Uterus (tissue), 2 donors: ENCODE data around the gene TMEM273.

Source experiments
- CTCF ChIP-seq, 4 experiments: fragments of 200-600 bp in 2 of 4; fragments of 450-650 bp in 2 of 4; sonication (generic) in 2 of 4; IDR thresholded peaks; one replicate each; pipeline ENCODE4 v1.5.1; 2016 to 2019; ENCODE audit warnings: antibody characterized with exemption in 4 of 4, mild to moderate bottlenecking in 2 of 4, moderate library complexity in 1 of 4
- POLR2A ChIP-seq, 2 donors: fragments of 450-650 bp; IDR thresholded peaks; one replicate each; pipeline ENCODE4 v1.6.1; 2016; ENCODE audit warnings: antibody characterized with exemption in 2 of 2, mild to moderate bottlenecking in 1 of 2, moderate library complexity in 1 of 2

GRCh38 chr10:49163741-49164140, 24.4 kb downstream of the TMEM273 start:
- TF ChIP-seq POLR2A (IDR thresholded peaks at IDR 0.05) (no peak), CTCF (IDR thresholded peaks at IDR 0.05) (no peak)
